ENCODE data around the gene SUPT4H1.

SUPT4H1 gene

DNA sequence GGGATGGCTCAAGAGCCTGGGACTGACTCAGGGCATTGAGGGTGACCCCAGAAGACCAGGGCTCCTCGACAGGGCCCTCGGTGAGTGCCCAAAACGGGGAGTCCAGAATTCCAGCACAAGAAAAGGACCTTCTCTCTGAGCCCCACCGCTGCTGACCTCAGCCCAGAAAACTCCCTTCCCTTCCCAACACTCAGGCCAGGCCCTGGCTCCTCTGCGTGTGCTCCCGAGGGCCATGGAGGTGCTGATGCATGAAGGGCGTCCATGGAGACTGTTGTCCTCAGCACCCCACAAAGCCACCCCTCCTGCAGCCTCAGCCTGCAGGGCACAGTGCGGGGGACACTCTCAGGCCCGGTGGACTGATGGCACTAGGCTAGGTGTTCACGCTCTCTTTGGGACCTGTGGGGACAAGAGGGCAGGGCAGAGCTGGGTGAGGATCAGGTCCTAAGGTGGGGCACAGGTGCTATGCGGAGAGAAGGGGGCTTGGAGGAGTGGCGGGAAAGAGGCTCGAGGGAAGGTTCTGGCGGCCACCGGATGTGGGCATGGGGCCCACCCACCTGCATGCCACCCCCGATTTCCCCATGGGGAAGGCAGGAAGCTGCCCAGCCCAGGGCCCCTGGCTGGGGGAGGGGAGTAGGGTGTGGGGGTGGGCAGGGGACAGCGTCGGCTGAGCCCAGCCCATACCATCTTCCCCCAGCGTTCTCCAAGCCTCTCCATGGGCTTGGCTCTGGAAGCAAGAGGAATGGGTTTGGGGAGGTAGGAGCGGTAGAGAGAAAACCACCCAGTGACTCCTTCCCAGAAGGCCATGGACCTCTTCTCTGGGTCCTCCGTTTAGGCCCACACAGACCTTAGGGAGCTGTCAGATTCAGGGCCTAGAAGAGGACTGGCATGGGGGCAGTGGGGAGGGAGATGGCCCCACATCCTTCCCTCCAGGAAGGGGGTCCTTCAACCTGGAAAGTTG, 18.9 kb downstream of the SUPT4H1 start:
- TF ChIP-seq TCF12 (IDR thresholded peaks at IDR 0.05; ENCODE audit: low read depth) = no peak
- TF ChIP-seq RAD21 (IDR thresholded peaks at IDR 0.05; ENCODE audit: low read depth) = no peak
- no peak for TF ChIP-seq CREB1 (IDR thresholded peaks at IDR 0.05; ENCODE audit: low read depth)
- TF ChIP-seq TEAD4 (IDR thresholded peaks at IDR 0.05) = no peak
- TF ChIP-seq CEBPB (IDR thresholded peaks at IDR 0.05) = no peak
- no peak for TF ChIP-seq YY1 (IDR thresholded peaks at IDR 0.05; ENCODE audit: low read depth)
- TF ChIP-seq FOXM1 (IDR thresholded peaks at IDR 0.05; ENCODE audit: borderline replicate concordance, low read depth) = no peak
- TF ChIP-seq NFIC (IDR thresholded peaks at IDR 0.05) = no peak
- TF ChIP-seq REST (IDR thresholded peaks at IDR 0.05; ENCODE audit: low read depth) = no peak
- TF ChIP-seq USF1 (IDR thresholded peaks at IDR 0.05) = no peak
- TF ChIP-seq, protein P1, sequence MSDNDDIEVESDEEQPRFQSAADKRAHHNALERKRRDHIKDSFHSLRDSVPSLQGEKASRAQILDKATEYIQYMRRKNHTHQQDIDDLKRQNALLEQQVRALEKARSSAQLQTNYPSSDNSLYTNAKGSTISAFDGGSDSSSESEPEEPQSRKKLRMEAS (IDR thresholded peaks at IDR 0.05) = no peak
- TF ChIP-seq EGR1 (IDR thresholded peaks at IDR 0.05) = no peak
- TF ChIP-seq EP300 (IDR thresholded peaks at IDR 0.05; ENCODE audit: borderline replicate concordance) = no peak
- no peak for TF ChIP-seq ZBTB7A (IDR thresholded peaks at IDR 0.05; ENCODE audit: low read depth)
- no peak for TF ChIP-seq TAF1 (IDR thresholded peaks at IDR 0.05; ENCODE audit: low read depth)

GRCh38 chr17:58331815-58332777, 19.9 kb downstream of the SUPT4H1 start:
- TF ChIP-seq EGR1 (IDR thresholded peaks at IDR 0.05) (no peak), CEBPB (IDR thresholded peaks at IDR 0.05) (no peak), CREB1 (IDR thresholded peaks at IDR 0.05; ENCODE audit: low read depth) (no peak), REST (IDR thresholded peaks at IDR 0.05; ENCODE audit: low read depth) (no peak), FOXM1 (IDR thresholded peaks at IDR 0.05; ENCODE audit: borderline replicate concordance, low read depth) (no peak), TCF12 (IDR thresholded peaks at IDR 0.05; ENCODE audit: low read depth) (no peak), NFIC (IDR thresholded peaks at IDR 0.05) (no peak), RAD21 (IDR thresholded peaks at IDR 0.05; ENCODE audit: low read depth) (no peak), TAF1 (IDR thresholded peaks at IDR 0.05; ENCODE audit: low read depth) (no peak), USF1 (IDR thresholded peaks at IDR 0.05) (no peak), YY1 (IDR thresholded peaks at IDR 0.05; ENCODE audit: low read depth) (no peak), ZBTB7A (IDR thresholded peaks at IDR 0.05; ENCODE audit: low read depth) (no peak)
- TF ChIP-seq, protein P1 (IDR thresholded peaks at IDR 0.05) = no peak

DNA sequence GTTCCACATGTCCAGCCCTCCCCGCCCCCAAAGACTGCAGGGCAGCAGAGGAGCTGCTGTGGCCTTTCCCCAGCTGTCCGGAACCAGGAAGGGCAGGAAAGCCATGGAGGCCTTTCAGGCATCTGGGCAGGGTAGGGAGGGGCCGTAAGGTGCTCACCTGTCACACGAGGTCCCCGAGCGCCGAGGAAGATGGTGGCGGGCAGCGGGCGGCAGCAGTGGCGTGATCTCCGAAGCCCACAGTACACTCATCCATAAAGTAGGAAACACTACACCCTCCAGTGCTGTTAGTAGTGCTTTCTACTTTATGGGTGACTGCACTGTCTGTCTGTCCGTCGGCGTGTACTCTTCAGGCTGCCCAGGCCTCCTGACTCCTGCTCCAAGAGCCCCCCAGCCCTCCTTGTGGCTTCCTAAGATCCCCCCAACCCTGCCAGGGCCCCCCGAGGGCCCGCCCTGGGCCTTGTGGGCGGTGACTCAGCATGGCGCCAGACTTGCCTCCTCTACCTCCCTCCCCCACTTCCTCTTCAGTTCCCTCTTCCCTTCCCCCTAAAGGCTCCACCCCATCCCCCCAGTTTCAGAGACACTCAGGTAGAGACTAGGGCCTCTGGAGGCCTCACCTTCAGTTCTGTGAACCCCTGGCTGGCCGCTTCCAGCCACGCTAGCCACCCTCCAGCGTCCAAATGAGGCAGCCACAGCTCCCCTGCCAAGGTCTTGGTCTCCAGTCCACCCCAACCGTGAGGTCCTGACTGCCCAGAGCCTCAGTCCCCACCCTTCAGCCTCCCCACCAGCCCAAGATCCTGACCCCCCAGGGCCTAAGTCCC, 20.8 kb downstream of the SUPT4H1 start:
- TF ChIP-seq, protein P1 (IDR thresholded peaks at IDR 0.05) = no peak
- no peak for TF ChIP-seq TAF1 (IDR thresholded peaks at IDR 0.05; ENCODE audit: low read depth)
- no peak for TF ChIP-seq TCF12 (IDR thresholded peaks at IDR 0.05; ENCODE audit: low read depth)
- no peak for TF ChIP-seq TEAD4 (IDR thresholded peaks at IDR 0.05)
- TF ChIP-seq USF1 (IDR thresholded peaks at IDR 0.05) = no peak
- TF ChIP-seq FOXM1 (IDR thresholded peaks at IDR 0.05; ENCODE audit: borderline replicate concordance, low read depth) = no peak
- no peak for TF ChIP-seq CREB1 (IDR thresholded peaks at IDR 0.05; ENCODE audit: low read depth)
- TF ChIP-seq ZBTB7A (IDR thresholded peaks at IDR 0.05; ENCODE audit: low read depth) = no peak
- TF ChIP-seq YY1 (IDR thresholded peaks at IDR 0.05; ENCODE audit: low read depth) = no peak
- no peak for TF ChIP-seq EP300 (IDR thresholded peaks at IDR 0.05; ENCODE audit: borderline replicate concordance)
- no peak for TF ChIP-seq NFIC (IDR thresholded peaks at IDR 0.05)
- no peak for TF ChIP-seq RAD21 (IDR thresholded peaks at IDR 0.05; ENCODE audit: low read depth)
- TF ChIP-seq REST (IDR thresholded peaks at IDR 0.05; ENCODE audit: low read depth) = no peak
- no peak for TF ChIP-seq CEBPB (IDR thresholded peaks at IDR 0.05)

Data from Ishikawa (cell line).